ENCODE results near the gene STT3A.
"Not testable (repeated sequence)": the region's sequence is repeated elsewhere in the genome, so short reads cannot be mapped to it uniquely, and the experiment has no call there.

Gene STT3A

GRCh38 chr11:125592305-125593113 lies at the start of gene STT3A:
TSS of gene STT3A (plus strand) at chr11:125592852. CDS start at chr11:125595916, 3,064 bp downstream.
- DNase-seq = peak; percentile 97 to 98

GRCh38 chr11:125550780-125551179 lies 41.9 kb upstream of the STT3A start:
- no peak for DNase-seq

- DNase-seq = no peak
Observed at GRCh38 chr11:125551835-125552342, 40.8 kb upstream of the STT3A start.

GRCh38 chr11:125552927-125553326 lies 39.7 kb upstream of the STT3A start:
- DNase-seq = no peak

- no peak for DNase-seq
Observed at GRCh38 chr11:125553357-125553756, 39.3 kb upstream of the STT3A start.

GRCh38 chr11:125554038-125554437 lies 38.6 kb upstream of the STT3A start:
- DNase-seq = no peak

GRCh38 chr11:125559888-125560287 lies 32.8 kb upstream of the STT3A start:
- no peak for DNase-seq

GRCh38 chr11:125561924-125562323 lies 30.7 kb upstream of the STT3A start:
- DNase-seq = no peak

GRCh38 chr11:125562430-125562829 lies 30.2 kb upstream of the STT3A start:
- no peak for DNase-seq

- no peak for DNase-seq
Observed at GRCh38 chr11:125564357-125564756, 28.3 kb upstream of the STT3A start.

GRCh38 chr11:125566235-125566634 lies 26.4 kb upstream of the STT3A start:
- no peak for DNase-seq

GRCh38 chr11:125568970-125569914 lies 23.4 kb upstream of the STT3A start, which contains the start of gene EI24:
TSS of gene EI24 (plus strand) at chr11:125569477. CDS start at chr11:125572528, 3,051 bp downstream.
- peak; percentile 88 for DNase-seq

GRCh38 chr11:125569915-125570621 lies 22.6 kb upstream of the STT3A start:
- DNase-seq = no peak

- DNase-seq = no peak
Observed at GRCh38 chr11:125570952-125571351, 21.7 kb upstream of the STT3A start.

GRCh38 chr11:125572916-125573315 lies 19.7 kb upstream of the STT3A start:
- DNase-seq = no peak

- not testable (repeated sequence) for DNase-seq
Observed at GRCh38 chr11:125577181-125577580, 15.5 kb upstream of the STT3A start.

- no peak for DNase-seq
Observed at GRCh38 chr11:125578783-125579182, 13.9 kb upstream of the STT3A start.

GRCh38 chr11:125579811-125580210 lies 12.8 kb upstream of the STT3A start:
- no peak for DNase-seq

GRCh38 chr11:125583496-125583895 lies 9.2 kb upstream of the STT3A start:
- DNase-seq = no peak

GRCh38 chr11:125585487-125585886 lies 7.2 kb upstream of the STT3A start:
- no peak for DNase-seq

- DNase-seq = no peak
Observed at GRCh38 chr11:125586623-125587022, 6.0 kb upstream of the STT3A start.

GRCh38 chr11:125587480-125587879 lies 5.2 kb upstream of the STT3A start:
- DNase-seq = no peak

- DNase-seq = no peak
Observed at GRCh38 chr11:125588505-125588904, 4.1 kb upstream of the STT3A start.
